ENCODE data around the gene DHRS2.

GRCh38 chr14:23604148-23604547, 32.0 kb upstream of the DHRS2 start:
- TF ChIP-seq POLR2A (IDR thresholded peaks at IDR 0.05; ENCODE audit: low read depth, low read length) (no peak), POLR2AphosphoS5 (IDR thresholded peaks at IDR 0.05; ENCODE audit: low read depth, low read length) (no peak), TAF1 (IDR thresholded peaks at IDR 0.05; ENCODE audit: low read depth, low read length) (no peak)
